GM20000 (cell line): Measurements from ENCODE around the gene ABLIM2.

Experiments
- DNase-seq: peaks from one replicate; pipeline ENCODE4 v3.0.0; 2012; ENCODE audit warnings: low spot score
- TF ChIP-seq, protein P1 (sequence below): IDR thresholded peaks from 2 replicates; pipeline ENCODE4 v1.5.1; 2012; ENCODE audit warnings: mild to moderate bottlenecking, control low read depth; ENCODE audit errors: extremely low read depth, missing control alignments

ABLIM2 gene

GRCh38 chr4:8033829-8034528, 124.6 kb downstream of the ABLIM2 start:
- TF ChIP-seq, protein P1, sequence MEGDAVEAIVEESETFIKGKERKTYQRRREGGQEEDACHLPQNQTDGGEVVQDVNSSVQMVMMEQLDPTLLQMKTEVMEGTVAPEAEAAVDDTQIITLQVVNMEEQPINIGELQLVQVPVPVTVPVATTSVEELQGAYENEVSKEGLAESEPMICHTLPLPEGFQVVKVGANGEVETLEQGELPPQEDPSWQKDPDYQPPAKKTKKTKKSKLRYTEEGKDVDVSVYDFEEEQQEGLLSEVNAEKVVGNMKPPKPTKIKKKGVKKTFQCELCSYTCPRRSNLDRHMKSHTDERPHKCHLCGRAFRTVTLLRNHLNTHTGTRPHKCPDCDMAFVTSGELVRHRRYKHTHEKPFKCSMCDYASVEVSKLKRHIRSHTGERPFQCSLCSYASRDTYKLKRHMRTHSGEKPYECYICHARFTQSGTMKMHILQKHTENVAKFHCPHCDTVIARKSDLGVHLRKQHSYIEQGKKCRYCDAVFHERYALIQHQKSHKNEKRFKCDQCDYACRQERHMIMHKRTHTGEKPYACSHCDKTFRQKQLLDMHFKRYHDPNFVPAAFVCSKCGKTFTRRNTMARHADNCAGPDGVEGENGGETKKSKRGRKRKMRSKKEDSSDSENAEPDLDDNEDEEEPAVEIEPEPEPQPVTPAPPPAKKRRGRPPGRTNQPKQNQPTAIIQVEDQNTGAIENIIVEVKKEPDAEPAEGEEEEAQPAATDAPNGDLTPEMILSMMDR, result no peak
- no peak for DNase-seq

DNA sequence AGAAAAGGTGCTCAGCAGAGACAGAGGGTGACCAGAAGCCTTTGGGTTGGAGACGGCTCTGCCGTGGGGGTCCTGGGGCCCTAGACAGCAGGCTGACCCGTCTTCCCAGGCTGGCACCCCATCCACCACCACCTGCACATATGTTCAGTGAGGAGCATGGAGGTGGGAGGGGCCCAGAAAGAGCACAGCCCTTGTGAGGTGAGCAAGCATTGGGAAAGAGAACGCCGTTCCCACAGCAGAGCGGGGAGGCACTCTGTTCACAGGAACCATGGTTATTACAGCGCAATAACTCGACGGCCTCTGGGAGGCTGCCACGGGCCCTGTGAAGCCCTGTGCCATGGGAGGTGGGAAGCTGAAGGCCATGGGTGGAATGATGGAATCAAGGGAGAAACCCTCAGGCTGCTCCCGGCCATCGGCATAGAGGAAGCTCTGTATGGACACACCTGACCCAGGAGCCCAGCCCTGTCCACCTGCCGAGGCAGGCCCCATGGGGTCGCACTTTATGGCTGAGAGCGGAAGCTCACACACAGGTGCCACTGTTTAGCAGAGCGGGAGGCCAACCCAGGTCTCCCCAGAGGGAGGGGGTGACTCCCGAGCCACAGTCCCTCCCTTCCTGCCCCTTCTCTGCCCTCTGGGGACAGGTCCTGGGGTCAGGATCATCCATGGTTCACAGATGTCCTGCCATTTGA, 125.4 kb downstream of the ABLIM2 start:
- no peak for DNase-seq
- TF ChIP-seq, protein P1, result no peak

- no peak for DNase-seq
- TF ChIP-seq, protein P1, result no peak
Measured at GRCh38 chr4:8032381-8032780, 126.2 kb downstream of the ABLIM2 start.

DNA sequence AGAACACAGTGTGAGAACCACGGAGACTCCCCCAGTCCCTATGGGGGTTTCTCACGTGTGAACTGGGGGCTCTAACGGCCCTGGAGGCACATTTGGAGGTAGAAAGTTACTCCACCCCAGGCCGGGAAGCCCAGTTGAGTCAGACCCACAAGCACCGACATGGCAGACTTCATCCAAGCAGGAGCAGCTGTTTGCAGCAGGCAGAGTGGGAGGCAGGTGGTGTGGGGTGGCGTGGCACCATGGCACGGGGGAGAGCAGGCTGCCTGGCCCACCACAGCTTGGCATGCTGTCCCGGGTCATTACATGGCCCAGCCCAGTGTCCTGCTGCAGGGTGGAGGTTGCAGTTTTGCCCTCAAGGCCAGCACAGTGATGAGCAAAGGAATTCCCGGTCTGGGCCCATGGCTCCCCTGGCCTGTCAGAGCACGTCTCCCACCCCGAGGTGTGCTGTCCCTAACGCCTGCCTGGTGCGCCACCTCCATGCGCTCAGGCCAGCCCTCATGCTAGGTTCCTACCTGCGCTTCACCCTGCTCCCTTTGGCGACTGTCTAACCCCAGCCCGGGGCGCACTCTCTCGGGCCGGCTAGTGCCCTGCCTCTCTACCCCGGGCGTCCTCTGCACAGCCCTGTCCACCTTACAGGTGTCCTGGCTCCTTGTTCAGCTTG, 128.4 kb downstream of the ABLIM2 start:
- TF ChIP-seq, protein P1, result no peak
- DNase-seq, result no peak

DNA sequence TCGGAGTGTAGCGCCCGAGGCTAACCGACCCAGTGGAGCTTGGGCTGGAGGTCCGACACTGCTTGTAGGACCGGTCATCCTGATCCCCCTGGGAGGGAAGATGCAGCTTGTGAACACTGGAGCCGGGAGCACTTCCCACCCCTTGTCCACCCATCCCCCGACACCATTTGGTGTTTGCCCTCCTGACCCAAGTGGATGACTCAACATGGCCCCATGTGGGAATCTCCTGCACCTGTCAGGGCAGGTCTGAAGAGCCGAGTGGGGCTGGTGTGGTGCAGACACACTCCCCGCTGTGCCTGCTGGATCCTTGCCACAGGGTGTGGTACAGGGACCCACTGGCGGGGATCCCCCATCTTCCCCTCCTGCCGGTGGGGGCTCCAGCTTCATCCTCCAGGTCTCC, 128.9 kb downstream of the ABLIM2 start:
- TF ChIP-seq, protein P1, result no peak
- DNase-seq, result no peak

GRCh38 chr4:8028884-8029568, 129.6 kb downstream of the ABLIM2 start:
- TF ChIP-seq, protein P1, result no peak
- no peak for DNase-seq
